ENCODE measurements around the gene SORCS2.

DNA sequence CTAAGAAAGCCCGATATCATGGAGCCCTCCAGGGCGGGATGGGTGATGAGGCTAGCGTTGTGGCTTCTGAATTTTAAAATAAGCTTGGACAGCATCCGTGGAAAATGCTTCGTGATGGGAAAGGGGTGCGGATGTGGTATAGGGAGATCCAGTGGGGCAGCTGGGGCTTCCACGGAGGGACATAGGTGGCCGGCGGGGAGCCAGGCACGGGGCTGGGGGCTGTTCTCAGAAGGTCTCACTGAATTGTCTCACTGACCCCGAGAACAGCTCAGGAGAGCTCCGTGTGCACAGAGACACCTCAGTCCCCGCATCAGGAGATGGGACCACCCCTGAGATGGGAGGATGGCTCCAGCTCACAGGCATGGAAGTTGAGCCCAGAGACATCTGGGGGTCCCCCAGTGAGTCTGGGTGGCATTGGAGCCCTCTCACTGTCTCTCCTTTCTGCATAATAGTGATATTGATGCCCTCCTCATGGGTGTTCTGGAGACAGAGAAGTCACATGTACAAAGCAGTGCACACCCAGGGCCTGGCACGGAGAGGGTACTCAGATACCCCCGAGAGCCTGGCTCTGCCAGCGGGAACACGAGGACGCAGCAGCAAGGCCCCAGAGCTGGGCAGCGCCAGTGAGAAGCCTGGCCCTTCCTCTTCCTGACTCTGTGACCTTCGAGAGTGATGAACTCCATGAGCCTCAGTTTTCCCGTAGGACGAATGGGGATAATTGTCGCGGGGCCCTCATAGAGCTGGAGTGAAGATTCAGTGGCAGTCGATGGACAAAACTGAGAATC lies 313.0 kb downstream of the SORCS2 start:
- no peak for TF ChIP-seq POLR2A (IDR thresholded peaks at IDR 0.05)
- TF ChIP-seq, protein P1, sequence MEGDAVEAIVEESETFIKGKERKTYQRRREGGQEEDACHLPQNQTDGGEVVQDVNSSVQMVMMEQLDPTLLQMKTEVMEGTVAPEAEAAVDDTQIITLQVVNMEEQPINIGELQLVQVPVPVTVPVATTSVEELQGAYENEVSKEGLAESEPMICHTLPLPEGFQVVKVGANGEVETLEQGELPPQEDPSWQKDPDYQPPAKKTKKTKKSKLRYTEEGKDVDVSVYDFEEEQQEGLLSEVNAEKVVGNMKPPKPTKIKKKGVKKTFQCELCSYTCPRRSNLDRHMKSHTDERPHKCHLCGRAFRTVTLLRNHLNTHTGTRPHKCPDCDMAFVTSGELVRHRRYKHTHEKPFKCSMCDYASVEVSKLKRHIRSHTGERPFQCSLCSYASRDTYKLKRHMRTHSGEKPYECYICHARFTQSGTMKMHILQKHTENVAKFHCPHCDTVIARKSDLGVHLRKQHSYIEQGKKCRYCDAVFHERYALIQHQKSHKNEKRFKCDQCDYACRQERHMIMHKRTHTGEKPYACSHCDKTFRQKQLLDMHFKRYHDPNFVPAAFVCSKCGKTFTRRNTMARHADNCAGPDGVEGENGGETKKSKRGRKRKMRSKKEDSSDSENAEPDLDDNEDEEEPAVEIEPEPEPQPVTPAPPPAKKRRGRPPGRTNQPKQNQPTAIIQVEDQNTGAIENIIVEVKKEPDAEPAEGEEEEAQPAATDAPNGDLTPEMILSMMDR (IDR thresholded peaks at IDR 0.05): no peak

All from prostate gland (tissue), 2 donors.